Osteocyte (in vitro differentiated cells): ENCODE data around the gene ANTXR1. TPM values are rescaled to one million over a fixed set of nuclear protein-coding genes. Genes with fewer than 3 reads are reported as not detected.

ENCODE experiments used
- DNase-seq: peaks from one replicate; pipeline ENCODE4 v3.0.0; 2021; ENCODE audit warnings: mixed read lengths; ENCODE audit not compliant: unreplicated experiment; ENCODE audit errors: extremely low spot score
- H3K27ac Mint-ChIP-seq: one replicate; pipeline ENCODE4 v1.8.0; 2021; ENCODE audit warnings: mild to moderate bottlenecking, mixed read lengths; ENCODE audit not compliant: unreplicated experiment
- H3K27me3 Mint-ChIP-seq: one replicate; pipeline ENCODE4 v1.8.0; 2021; ENCODE audit warnings: mixed read lengths; ENCODE audit not compliant: unreplicated experiment
- H3K36me3 Mint-ChIP-seq: one replicate; pipeline ENCODE4 v1.8.0; 2021; ENCODE audit warnings: mixed read lengths; ENCODE audit not compliant: unreplicated experiment
- H3K4me1 Mint-ChIP-seq: one replicate; pipeline ENCODE4 v1.8.0; 2021; ENCODE audit warnings: mixed read lengths; ENCODE audit not compliant: unreplicated experiment
- H3K4me3 Mint-ChIP-seq: one replicate; pipeline ENCODE4 v1.8.0; 2021; ENCODE audit warnings: mild to moderate bottlenecking, moderate library complexity, mixed read lengths; ENCODE audit not compliant: unreplicated experiment
- H3K9me3 Mint-ChIP-seq: one replicate; pipeline ENCODE4 v1.8.0; 2021; ENCODE audit warnings: mixed read lengths; ENCODE audit not compliant: unreplicated experiment
- CTCF ChIP-seq: fragments of 200-600 bp; sonication (generic); IDR thresholded peaks from 2 replicates; pipeline ENCODE4 v1.5.0; 2021; ENCODE audit warnings: antibody characterized with exemption, mild to moderate bottlenecking, moderate library complexity
- total RNA-seq: library from RNA; stranded (reverse); gene quantifications from 2 replicates; pipeline ENCODE4 v1.2.1, GENCODE V29; 2021

The ANTXR1 gene
- total RNA-seq, 1 donor from 2014 or later = 144 TPM

GRCh38 chr2:69087211-69087911 lies 74.4 kb downstream of the ANTXR1 start:
- DNase-seq = no peak
- H3K9me3 Mint-ChIP-seq = no peaks in the 10 kb centered on the region
- peaks cover 44% of the 10 kb centered on the region for H3K4me1 Mint-ChIP-seq
- H3K4me3 Mint-ChIP-seq = no peak overlapping the region
- H3K27me3 Mint-ChIP-seq = no peaks in the 10 kb centered on the region
- H3K27ac Mint-ChIP-seq = peak overlapping the region; percentile 5
- peaks cover 44% of the 10 kb centered on the region for H3K36me3 Mint-ChIP-seq
- TF ChIP-seq CTCF = no peak

- H3K4me3 Mint-ChIP-seq = no peak overlapping the region
- TF ChIP-seq CTCF = no peak
- no peaks in the 10 kb centered on the region for H3K27me3 Mint-ChIP-seq
- no peak for DNase-seq
- peaks cover 45% of the 10 kb centered on the region for H3K36me3 Mint-ChIP-seq
- peaks cover 39% of the 10 kb centered on the region for H3K4me1 Mint-ChIP-seq
- H3K27ac Mint-ChIP-seq = peak overlapping the region; percentile 5
- H3K9me3 Mint-ChIP-seq = no peaks in the 10 kb centered on the region
These were observed 74.9 kb downstream of the ANTXR1 start for GRCh38 chr2:69087912-69088240.

- Mint-ChIP-seq H3K4me1 (peaks cover 33% of the 10 kb centered on the region), H3K27me3 (no peaks in the 10 kb centered on the region), H3K27ac (no peak overlapping the region), H3K4me3 (no peak overlapping the region), H3K36me3 (peaks cover 50% of the 10 kb centered on the region), H3K9me3 (no peaks in the 10 kb centered on the region)
- DNase-seq = no peak
- no peak for TF ChIP-seq CTCF
These were observed 75.5 kb downstream of the ANTXR1 start for GRCh38 chr2:69088466-69088865.

GRCh38 chr2:69089266-69089665 lies 76.3 kb downstream of the ANTXR1 start:
- no peaks in the 10 kb centered on the region for H3K9me3 Mint-ChIP-seq
- TF ChIP-seq CTCF = no peak
- no peaks in the 10 kb centered on the region for H3K27me3 Mint-ChIP-seq
- DNase-seq = no peak
- H3K4me1 Mint-ChIP-seq = peaks cover 25% of the 10 kb centered on the region
- H3K4me3 Mint-ChIP-seq = no peak overlapping the region
- no peak overlapping the region for H3K27ac Mint-ChIP-seq
- H3K36me3 Mint-ChIP-seq = peaks cover 53% of the 10 kb centered on the region

- no peaks in the 10 kb centered on the region for H3K9me3 Mint-ChIP-seq
These were observed 77.0 kb downstream of the ANTXR1 start for GRCh38 chr2:69089998-69090397.

More at GRCh38 chr2:69089998-69090397, 77.0 kb downstream of the ANTXR1 start:
- Mint-ChIP-seq H3K27me3 (no peaks in the 10 kb centered on the region), H3K36me3 (peaks cover 57% of the 10 kb centered on the region), H3K4me1 (peaks cover 25% of the 10 kb centered on the region), H3K4me3 (no peak overlapping the region), H3K27ac (no peak overlapping the region)
- no peak for TF ChIP-seq CTCF
- no peak for DNase-seq
